GM18873 (cell line): ENCODE results near the gene PIP5KL1.

Experiments used
- ATAC-seq: cut with Tn5 transposase; IDR thresholded peaks from one replicate; pipeline ENCODE4 v1.9.1; 2021; ENCODE audit warnings: mild to moderate bottlenecking, moderate library complexity, moderate number of reproducible peaks; ENCODE audit not compliant: unreplicated experiment, low FRiP score

PIP5KL1 gene

GRCh38 chr9:127968700-127969383 lies 38.3 kb upstream of the PIP5KL1 start:
- ATAC-seq = no peak

GRCh38 chr9:127968042-127968441 lies 37.5 kb upstream of the PIP5KL1 start:
- ATAC-seq = no peak

- ATAC-seq = no peak
These were observed 36.7 kb upstream of the PIP5KL1 start for GRCh38 chr9:127967151-127967809.

- no peak for ATAC-seq
These were observed 36.0 kb upstream of the PIP5KL1 start for GRCh38 chr9:127966416-127967150.

- no peak for ATAC-seq
These were observed 35.4 kb upstream of the PIP5KL1 start for GRCh38 chr9:127965953-127966352.

- no peak for ATAC-seq
These were observed 32.9 kb upstream of the PIP5KL1 start for GRCh38 chr9:127963359-127964064.

GRCh38 chr9:127963041-127963358 lies 32.4 kb upstream of the PIP5KL1 start:
- ATAC-seq = no peak

GRCh38 chr9:127962278-127962677 lies 31.7 kb upstream of the PIP5KL1 start:
- no peak for ATAC-seq

- no peak for ATAC-seq
These were observed 31.1 kb upstream of the PIP5KL1 start for GRCh38 chr9:127961613-127962155.

- ATAC-seq = no peak
These were observed 30.5 kb upstream of the PIP5KL1 start for GRCh38 chr9:127961155-127961490.

- ATAC-seq = no peak
These were observed 30.0 kb upstream of the PIP5KL1 start for GRCh38 chr9:127960410-127961154.

- no peak for ATAC-seq
These were observed 29.3 kb upstream of the PIP5KL1 start for GRCh38 chr9:127959841-127960409.

- ATAC-seq = no peak
These were observed 28.8 kb upstream of the PIP5KL1 start for GRCh38 chr9:127959398-127959797.

- no peak for ATAC-seq
These were observed 28.2 kb upstream of the PIP5KL1 start for GRCh38 chr9:127958728-127959127.

GRCh38 chr9:127955294-127956015 lies 24.9 kb upstream of the PIP5KL1 start:
- no peak for ATAC-seq

- ATAC-seq = no peak
These were observed 24.3 kb upstream of the PIP5KL1 start for GRCh38 chr9:127954831-127955293.

GRCh38 chr9:127953768-127954505 lies 23.4 kb upstream of the PIP5KL1 start:
- ATAC-seq = no peak

GRCh38 chr9:127953154-127953553 lies 22.6 kb upstream of the PIP5KL1 start:
- no peak for ATAC-seq
